CD4-positive, alpha-beta memory T cell (primary cell): ENCODE measurements around the gene ALCAM. TPM values are rescaled to one million over a fixed set of nuclear protein-coding genes. Genes with fewer than 3 reads are reported as not detected.

Experiments used
- CTCF ChIA-PET: fragments of 350-600 bp; sonication (Branson Sonifier 250); formaldehyde crosslinking; loops from one replicate; lab custom pipeline; 2021; ENCODE audit warnings: inconsistent platforms; ENCODE audit not compliant: partially characterized antibody; lab: Charles Lee
- POLR2A ChIA-PET: fragments of 350-600 bp; sonication (Branson Sonifier 250); formaldehyde crosslinking; loops from one replicate; lab custom pipeline; 2021; ENCODE audit not compliant: partially characterized antibody; lab: Charles Lee
- DNase-seq, 5 donors: peaks; one replicate each; pipeline versions ENCODE4 v3.0.0 to v3.0.0-alpha.2; 2020 to 2022; ENCODE audit warnings: mixed read lengths in 1 of 5
- H3K27ac ChIP-seq: one replicate; pipeline ENCODE4 v1.7.0; 2013; ENCODE audit warnings: low read depth, low read length
- H3K27me3 ChIP-seq: 2 replicates; pipeline ENCODE4 v1.7.0; 2013; ENCODE audit warnings: mild to moderate bottlenecking, low read length, moderate library complexity; ENCODE audit not compliant: insufficient read depth
- H3K36me3 ChIP-seq: 2 replicates; pipeline ENCODE4 v1.7.0; 2013; ENCODE audit warnings: mild to moderate bottlenecking, low read length, moderate library complexity; ENCODE audit not compliant: insufficient read depth
- H3K4me1 ChIP-seq: 2 replicates; pipeline ENCODE4 v1.7.0; 2013; ENCODE audit warnings: mild to moderate bottlenecking, low read length, moderate library complexity; ENCODE audit not compliant: insufficient read depth
- H3K4me3 ChIP-seq, 2 donors: one replicate each; pipeline ENCODE4 v1.7.0; 2013; ENCODE audit warnings: low read length in 2 of 2, mild to moderate bottlenecking in 1 of 2
- H3K9me3 ChIP-seq, 2 donors: one replicate each; pipeline ENCODE4 v1.7.0; 2013; ENCODE audit warnings: low read length in 2 of 2, control low read depth in 1 of 2; ENCODE audit not compliant: control insufficient read depth in 1 of 2
- H3K27ac Mint-ChIP-seq, 7 donors: one replicate each; pipeline ENCODE4 v1.8.0; 2020 to 2021; ENCODE audit warnings: mixed read lengths in 7 of 7, mild to moderate bottlenecking in 6 of 7, inconsistent platforms in 3 of 7, moderate library complexity in 3 of 7
- H3K27me3 Mint-ChIP-seq, 2 donors: one replicate each; pipeline ENCODE4 v1.8.0; 2020 to 2021; ENCODE audit warnings: mixed read lengths in 2 of 2
- H3K36me3 Mint-ChIP-seq, 2 donors: one replicate each; pipeline ENCODE4 v1.8.0; 2020 to 2021; ENCODE audit warnings: mixed read lengths in 2 of 2, inconsistent platforms in 1 of 2, mild to moderate bottlenecking in 1 of 2
- H3K4me1 Mint-ChIP-seq, 4 donors: one replicate each; pipeline ENCODE4 v1.8.0; 2020 to 2021; ENCODE audit warnings: mixed read lengths in 4 of 4, mild to moderate bottlenecking in 1 of 4
- H3K4me3 Mint-ChIP-seq, 8 donors: one replicate each; pipeline ENCODE4 v1.8.0; 2020 to 2021; ENCODE audit warnings: mixed read lengths in 8 of 8, mild to moderate bottlenecking in 7 of 8, moderate library complexity in 6 of 8, inconsistent platforms in 3 of 8
- H3K9me3 Mint-ChIP-seq, 8 donors: one replicate each; pipeline ENCODE4 v1.8.0; 2020 to 2021; ENCODE audit warnings: mixed read lengths in 8 of 8, mild to moderate bottlenecking in 5 of 8, inconsistent platforms in 3 of 8, moderate library complexity in 1 of 8
- intact Hi-C: fragments of 100-400 bp; cut with micrococcal nuclease; formaldehyde crosslinking; loops from one replicate; pipeline ENCODE4 v1.15.1; 2023
- polyA plus RNA-seq, 2 donors: library from polyadenylated mRNA; unstranded; fragments of 300-500 nt; fragmentation: Illumina TruSeq; gene quantifications; one replicate each; pipeline ENCODE4 v1.2.3, GENCODE V29; 2021
- total RNA-seq, 2 experiments: library from RNA; stranded (reverse); gene quantifications; one replicate each; pipeline ENCODE4 v1.2.3, GENCODE V29; 2021

The ALCAM gene
- total and polyA plus RNA-seq, 4 experiments from 2014 or later = 5.5 to 10.6 (median 8.6) TPM

GRCh38 chr3:105537371-105538080 is 170.8 kb downstream of the ALCAM start:
- peaks cover 21 to 50% of the 10 kb centered on the region in 2 donors for H3K36me3 Mint-ChIP-seq
- ChIA-PET CTCF (interaction anchor here (1.2 kb wide), 1 partner anchor 10 kb away, joined by 3 read pairs; no protein-coding TSS in a partner anchor), POLR2A (no interaction called here)
- no peaks in the 10 kb centered on the region for H3K27me3 ChIP-seq
- no peaks in the 10 kb centered on the region for H3K27me3 Mint-ChIP-seq
- no peaks in the 10 kb centered on the region for H3K4me1 ChIP-seq
- H3K4me3 ChIP-seq = no peak overlapping the region
- no peak overlapping the region for H3K4me3 Mint-ChIP-seq
- DNase-seq = no peak
- H3K36me3 ChIP-seq = peaks cover 2% of the 10 kb centered on the region
- no peaks in the 10 kb centered on the region for H3K9me3 ChIP-seq
- no peaks in the 10 kb centered on the region for H3K4me1 Mint-ChIP-seq
- H3K27ac Mint-ChIP-seq = no peak overlapping the region
- no peaks in the 10 kb centered on the region for H3K9me3 Mint-ChIP-seq
- no peak overlapping the region for H3K27ac ChIP-seq
- intact Hi-C loops = loop anchor here (10.0 kb wide), 1 partner anchor 327 kb away; the partner anchor contains the start of gene CBLB

- Mint-ChIP-seq H3K27me3 (no peaks in the 10 kb centered on the region), H3K4me1 (no peaks in the 10 kb centered on the region), H3K4me3 (no peak overlapping the region), H3K9me3 (no peaks in the 10 kb centered on the region), H3K27ac (no peak overlapping the region), H3K36me3 (peaks cover 23 to 54% of the 10 kb centered on the region in 2 donors)
- no peak for DNase-seq
- H3K4me1 ChIP-seq = no peaks in the 10 kb centered on the region
- no peaks in the 10 kb centered on the region for H3K27me3 ChIP-seq
- intact Hi-C loops = loop anchor here (10.0 kb wide), 1 partner anchor 326 kb away; the partner anchor contains the start of gene CBLB
- no peak overlapping the region for H3K27ac ChIP-seq
- ChIA-PET POLR2A (no interaction called here), CTCF (no interaction called here)
- no peak overlapping the region for H3K4me3 ChIP-seq
- H3K9me3 ChIP-seq = no peaks in the 10 kb centered on the region
- peaks cover 2% of the 10 kb centered on the region for H3K36me3 ChIP-seq
These were observed 171.8 kb downstream of the ALCAM start for GRCh38 chr3:105538483-105538882.

- ChIA-PET CTCF (no interaction called here), POLR2A (no interaction called here)
- Mint-ChIP-seq H3K9me3 (no peaks in the 10 kb centered on the region), H3K4me1 (no peaks in the 10 kb centered on the region), H3K27me3 (no peaks in the 10 kb centered on the region), H3K27ac (no peak overlapping the region), H3K36me3 (peaks cover 23 to 55% of the 10 kb centered on the region in 2 donors), H3K4me3 (no peak overlapping the region)
- Histone ChIP-seq H3K27ac (no peak overlapping the region), H3K4me1 (no peaks in the 10 kb centered on the region), H3K36me3 (peaks cover 2% of the 10 kb centered on the region), H3K27me3 (no peaks in the 10 kb centered on the region), H3K9me3 (no peaks in the 10 kb centered on the region), H3K4me3 (no peak overlapping the region)
- no peak for DNase-seq
- intact Hi-C loops = loop anchor here (10.0 kb wide), 1 partner anchor 325 kb away; the partner anchor contains the start of gene CBLB
These were observed 173.2 kb downstream of the ALCAM start for GRCh38 chr3:105539897-105540296.

GRCh38 chr3:105542282-105543019 is 175.7 kb downstream of the ALCAM start:
- H3K9me3 ChIP-seq = no peaks in the 10 kb centered on the region
- H3K27ac Mint-ChIP-seq = no peak overlapping the region
- no peaks in the 10 kb centered on the region for H3K27me3 ChIP-seq
- ChIA-PET POLR2A (no interaction called here), CTCF (interaction anchor here (1.5 kb wide), 1 partner anchor 1067 kb away, joined by 4 read pairs; no protein-coding TSS in a partner anchor)
- no peak overlapping the region for H3K4me3 ChIP-seq
- no peaks in the 10 kb centered on the region for H3K4me1 ChIP-seq
- H3K27ac ChIP-seq = no peak overlapping the region
- peaks cover 2% of the 10 kb centered on the region for H3K36me3 ChIP-seq
- no peaks in the 10 kb centered on the region for H3K4me1 Mint-ChIP-seq
- H3K27me3 Mint-ChIP-seq = no peaks in the 10 kb centered on the region
- intact Hi-C loops = no loop called here
- DNase-seq = no peak
- no peaks in the 10 kb centered on the region for H3K9me3 Mint-ChIP-seq
- no peak overlapping the region for H3K4me3 Mint-ChIP-seq
- peaks cover 27 to 60% of the 10 kb centered on the region in 2 donors for H3K36me3 Mint-ChIP-seq

- Histone ChIP-seq H3K27ac (no peak overlapping the region), H3K9me3 (no peaks in the 10 kb centered on the region), H3K36me3 (no peaks in the 10 kb centered on the region), H3K4me3 (no peak overlapping the region), H3K4me1 (no peaks in the 10 kb centered on the region), H3K27me3 (no peaks in the 10 kb centered on the region)
- H3K27ac Mint-ChIP-seq = no peak overlapping the region
- DNase-seq = no peak
- peaks cover 29 to 56% of the 10 kb centered on the region in 2 donors for H3K36me3 Mint-ChIP-seq
- POLR2A ChIA-PET = no interaction called here
- no peak overlapping the region for H3K4me3 Mint-ChIP-seq
- no peaks in the 10 kb centered on the region for H3K4me1 Mint-ChIP-seq
- no peaks in the 10 kb centered on the region for H3K9me3 Mint-ChIP-seq
- no peaks in the 10 kb centered on the region for H3K27me3 Mint-ChIP-seq
- intact Hi-C loops = no loop called here
- CTCF ChIA-PET = no interaction called here
These were observed 178.3 kb downstream of the ALCAM start for GRCh38 chr3:105545051-105545450.

- Histone ChIP-seq H3K36me3 (no peaks in the 10 kb centered on the region), H3K4me1 (no peaks in the 10 kb centered on the region), H3K9me3 (no peaks in the 10 kb centered on the region), H3K4me3 (no peak overlapping the region), H3K27me3 (no peaks in the 10 kb centered on the region), H3K27ac (no peak overlapping the region)
- intact Hi-C loops = no loop called here
- H3K9me3 Mint-ChIP-seq = no peaks in the 10 kb centered on the region
- no peak for DNase-seq
- CTCF ChIA-PET = no interaction called here
- H3K4me1 Mint-ChIP-seq = no peaks in the 10 kb centered on the region
- H3K27me3 Mint-ChIP-seq = no peaks in the 10 kb centered on the region
- H3K4me3 Mint-ChIP-seq = no peak overlapping the region
- no peak overlapping the region for H3K27ac Mint-ChIP-seq
- POLR2A ChIA-PET = no interaction called here
- peaks cover 25 to 32% of the 10 kb centered on the region in 2 donors for H3K36me3 Mint-ChIP-seq
These were observed 187.1 kb downstream of the ALCAM start for GRCh38 chr3:105553851-105554250.

GRCh38 chr3:105555206-105555605 is 188.5 kb downstream of the ALCAM start:
- Mint-ChIP-seq H3K27ac (no peak overlapping the region), H3K4me1 (no peaks in the 10 kb centered on the region), H3K27me3 (no peaks in the 10 kb centered on the region), H3K4me3 (no peak overlapping the region), H3K9me3 (no peaks in the 10 kb centered on the region), H3K36me3 (peaks cover 23 to 37% of the 10 kb centered on the region in 2 donors)
- ChIA-PET POLR2A (no interaction called here), CTCF (no interaction called here)
- Histone ChIP-seq H3K9me3 (no peaks in the 10 kb centered on the region), H3K4me1 (no peaks in the 10 kb centered on the region), H3K27ac (no peak overlapping the region), H3K27me3 (no peaks in the 10 kb centered on the region), H3K4me3 (no peak overlapping the region), H3K36me3 (no peaks in the 10 kb centered on the region)
- intact Hi-C loops = no loop called here
- no peak for DNase-seq
